Endothelial cell of umbilical vein (primary cell): Measurements from ENCODE around the gene TBC1D14. TPM values are rescaled to one million over a fixed set of nuclear protein-coding genes. Genes with fewer than 3 reads are reported as not detected.
A peak's percentile ranks its signal among the peaks of the same experiment; 100 is the strongest.

ENCODE experiments used
- BruUV-seq: library from RNA; stranded (reverse); fragments of 400-500 nt; replicated peaks from 2 replicates; lab custom pipeline; 2021; lab: Mats Ljungman, UMichigan
- CTCF ChIA-PET: fragments of 300-600, 350-600 bp; sonication (Branson Sonifier 250); formaldehyde crosslinking; loops from one replicate; lab custom pipeline; 2021; ENCODE audit warnings: antibody characterized with exemption, inconsistent platforms; lab: Charles Lee
- POLR2A ChIA-PET: fragments of 300-600, 350-600 bp; sonication (Branson Sonifier 250); formaldehyde crosslinking; loops from one replicate; lab custom pipeline; 2021; ENCODE audit warnings: antibody characterized with exemption, inconsistent platforms; lab: Charles Lee
- DNase-seq: peaks from one replicate; pipeline ENCODE4 v3.0.0-alpha.2; 2011; ENCODE audit warnings: low read depth, low spot score
- FAIRE-seq: peaks from 2 replicates; lab custom pipeline; 2011; peaks lifted over from hg19 to GRCh38; lab: Jason Lieb, UNC
- H2AFZ ChIP-seq: 2 replicates; pipeline ENCODE4 v1.6.0; 2012; ENCODE audit warnings: low read depth, low read length, control low read depth, inconsistent platforms
- H3K27ac ChIP-seq: 2 replicates; pipeline ENCODE4 v1.5.1; 2011; ENCODE audit warnings: low read depth, mild to moderate bottlenecking, control low read depth, low read length, moderate library complexity; ENCODE audit not compliant: insufficient read depth
- H3K27me3 ChIP-seq, 2 experiments: 2 replicates each; pipeline versions ENCODE4 v1.6.0 to v1.6.1; 2011; ENCODE audit warnings: low read length in 2 of 2, mixed read lengths in 1 of 2; ENCODE audit not compliant: control insufficient read depth in 2 of 2, insufficient read depth in 2 of 2
- H3K36me3 ChIP-seq, 2 experiments: 2 replicates in 1 of 2; 3 replicates in 1 of 2; pipeline ENCODE4 v1.5.1; 2011; ENCODE audit warnings: low read length in 2 of 2, mild to moderate bottlenecking in 1 of 2, moderate library complexity in 1 of 2; ENCODE audit not compliant: control insufficient read depth in 2 of 2, insufficient read depth in 2 of 2; ENCODE audit errors: extremely low read depth in 1 of 2
- H3K4me1 ChIP-seq: 3 replicates; pipeline ENCODE4 v1.5.1; 2011; ENCODE audit warnings: mild to moderate bottlenecking, low read length; ENCODE audit not compliant: control insufficient read depth, insufficient read depth; ENCODE audit errors: extremely low read depth
- H3K4me2 ChIP-seq: 2 replicates; pipeline ENCODE4 v1.6.1; 2011; ENCODE audit warnings: low read length, control low read depth, mixed read lengths; ENCODE audit not compliant: insufficient read depth
- H3K4me3 ChIP-seq, 3 experiments: fragments of 200-600 bp in 1 of 3; sonication (generic), shearing (Covaris generic) in 1 of 3; replicated peaks in 1 of 3; 2 replicates each; pipeline ENCODE4 v1.5.1; 2011 to 2016; ENCODE audit warnings: control low read depth in 3 of 3, low read length in 3 of 3, mild to moderate bottlenecking in 2 of 3, inconsistent platforms in 1 of 3, low read depth in 1 of 3, moderate library complexity in 1 of 3; ENCODE audit not compliant: insufficient read depth in 1 of 3
- H3K79me2 ChIP-seq: 2 replicates; pipeline ENCODE4 v1.6.0; 2012; ENCODE audit warnings: low read length, inconsistent platforms; ENCODE audit not compliant: control insufficient read depth, insufficient read depth
- H3K9ac ChIP-seq: replicated peaks from 2 replicates; pipeline ENCODE3; 2011; ENCODE audit warnings: low read length, control low read depth; ENCODE audit not compliant: insufficient read depth; ENCODE audit errors: extremely low read depth
- H3K9me1 ChIP-seq: replicated peaks from 3 replicates; pipeline ENCODE4 v1.6.0; 2011; ENCODE audit warnings: mild to moderate bottlenecking, low read length; ENCODE audit not compliant: control insufficient read depth, insufficient read depth; ENCODE audit errors: extremely low read depth
- H3K9me3 ChIP-seq: replicated peaks from 2 replicates; pipeline ENCODE4 v1.5.1; 2012; ENCODE audit warnings: low read length, inconsistent platforms; ENCODE audit not compliant: control insufficient read depth, insufficient read depth
- H4K20me1 ChIP-seq: replicated peaks from 2 replicates; pipeline ENCODE3; 2011; ENCODE audit warnings: mild to moderate bottlenecking, low read length; ENCODE audit not compliant: control insufficient read depth, insufficient read depth; ENCODE audit errors: extremely low read depth
- CTCF ChIP-seq, 2 donors: IDR thresholded peaks; 1 replicate in 1 of 2; 2 replicates in 1 of 2; pipeline ENCODE4 v1.5.1; 2011; ENCODE audit warnings: low read length in 2 of 2, mild to moderate bottlenecking in 2 of 2, moderate library complexity in 2 of 2, control low read depth in 1 of 2, inconsistent platforms in 1 of 2, low read depth in 1 of 2; ENCODE audit not compliant: insufficient read depth in 1 of 2; ENCODE audit errors: extremely low read depth in 1 of 2
- EZH2 ChIP-seq: IDR thresholded peaks from 2 replicates; pipeline ENCODE4 v1.6.1; 2012; ENCODE audit warnings: borderline replicate concordance, low read depth, mild to moderate bottlenecking, moderate library complexity, low read length, inconsistent platforms; ENCODE audit not compliant: severe bottlenecking
- FOS ChIP-seq: IDR thresholded peaks from 2 replicates; pipeline ENCODE4 v1.6.1; 2011; ENCODE audit warnings: mild to moderate bottlenecking, low read length, moderate library complexity, borderline replicate concordance; ENCODE audit not compliant: insufficient read depth
- GATA2 ChIP-seq: IDR thresholded peaks from 2 replicates; pipeline ENCODE4 v1.7.0; 2011; ENCODE audit warnings: low read depth, mild to moderate bottlenecking, moderate library complexity, mixed read lengths, low read length; ENCODE audit not compliant: insufficient read length, insufficient read depth
- JUN ChIP-seq: IDR thresholded peaks from 2 replicates; pipeline ENCODE4 v1.6.1; 2011; ENCODE audit warnings: borderline replicate concordance, low read depth; ENCODE audit not compliant: insufficient read length, insufficient read depth
- MYC ChIP-seq: IDR thresholded peaks from one replicate; pipeline ENCODE4 v1.6.1; 2011; ENCODE audit warnings: mild to moderate bottlenecking, low read depth, low read length
- POLR2A ChIP-seq: IDR thresholded peaks from 2 replicates; pipeline ENCODE4 v1.6.1; 2012; ENCODE audit warnings: low read depth, mild to moderate bottlenecking, control low read depth, low read length
- POLR2AphosphoS5 ChIP-seq: IDR thresholded peaks from 2 replicates; pipeline ENCODE4 v1.6.1; 2012; ENCODE audit warnings: low read depth, mild to moderate bottlenecking, control low read depth, low read length, moderate library complexity; ENCODE audit not compliant: insufficient read depth
- dilution Hi-C: fragments of 300-500 bp; cut with MboI; formaldehyde crosslinking; loops from one replicate; pipeline ENCODE4 v1.15.0; 2019; ENCODE audit warnings: low sequenced_read_pairs; ENCODE audit not compliant: extremely low pct_ligation_motif_present
- intact Hi-C: fragments of 100-400 bp; cut with micrococcal nuclease; formaldehyde crosslinking; loops from one replicate; pipeline ENCODE4 v1.10.0; 2022
- polyA plus RNA-seq, 4 experiments: library from polyadenylated mRNA; depleted of rRNA in 3 of 4; stranded (reverse) in 3 of 4; unstranded in 1 of 4; fragments of >200 nt; gene quantifications; 2 replicates each; pipeline versions ENCODE4 v1.2.1 to v1.2.3, GENCODE V29; 2011 to 2012; ENCODE audit warnings: missing spikeins in 1 of 4
- total RNA-seq: library from RNA; stranded (reverse); gene quantifications from 2 replicates; pipeline ENCODE4 v1.2.3, GENCODE V29; 2021
- TF ChIP-seq, protein P1 (sequence below): IDR thresholded peaks from 2 replicates; pipeline ENCODE4 v1.6.1; 2011; ENCODE audit not compliant: insufficient read depth, insufficient read length

Gene TBC1D14
- total and polyA plus RNA-seq, 2 donors (not counting 3 experiments of a cell fraction or from before 2014, with no cell fraction given) = 23.7 to 24.8 TPM

DNA sequence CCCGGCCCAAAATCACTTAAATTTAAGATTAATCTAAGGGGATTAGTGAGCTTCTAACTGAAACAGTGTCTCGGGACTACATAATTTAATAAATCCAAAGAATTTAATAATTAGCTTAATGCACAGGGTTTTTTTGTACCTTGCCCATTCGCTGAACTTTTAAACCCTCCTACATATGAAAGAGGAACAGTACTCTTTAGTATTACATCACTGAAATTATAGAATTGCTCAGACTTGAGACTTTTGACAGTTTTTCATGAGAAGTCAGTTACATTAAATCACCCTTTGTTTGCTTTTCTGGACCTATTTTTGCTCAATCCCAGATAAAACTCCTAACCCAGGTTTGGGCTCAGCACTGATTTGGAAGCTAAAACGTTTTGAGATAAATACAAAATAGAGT, 131.1 kb downstream of the TBC1D14 start:
- Histone ChIP-seq H3K9ac (no peak overlapping the region), H3K4me2 (no peak overlapping the region), H3K79me2 (peaks cover 23% of the 10 kb centered on the region), H4K20me1 (no peaks in the 10 kb centered on the region), H3K9me3 (no peaks in the 10 kb centered on the region), H2AFZ (no peak overlapping the region), H3K27ac (no peak overlapping the region), H3K36me3 (no peaks in the 10 kb centered on the region), H3K4me3 (no peak overlapping the region), H3K9me1 (no peaks in the 10 kb centered on the region), H3K27me3 (no peaks in the 10 kb centered on the region), H3K4me1 (peaks cover 17% of the 10 kb centered on the region)
- POLR2A ChIA-PET = no interaction called here
- FAIRE-seq (no peak), DNase-seq (no peak)
- intact Hi-C loops (loop anchor here (10.0 kb wide), 1 partner anchor 256 kb away; the partner anchor contains the start of gene KIAA0232), dilution Hi-C loops (no loop called here)
- BruUV-seq = no TSS peak
- CTCF ChIA-PET = interaction anchor here (1.1 to 1.2 kb wide), 2 partner anchors 27 to 29 kb away, joined by 3 to 4 read pairs; partner anchors contain the start of gene GRPEL1
- TF ChIP-seq CTCF (IDR thresholded peaks at IDR 0.05; ENCODE audit: extremely low read depth in 1 of 2, insufficient read depth in 1 of 2, low read depth in 1 of 2, low read length in 2 of 2) (no peak), GATA2 (no peak), EZH2 (no peak)

GRCh38 chr4:7041246-7041645, 131.6 kb downstream of the TBC1D14 start:
- Histone ChIP-seq H3K4me2 (no peak overlapping the region), H3K79me2 (peaks cover 26% of the 10 kb centered on the region), H3K4me1 (peaks cover 17% of the 10 kb centered on the region), H3K27me3 (no peaks in the 10 kb centered on the region), H3K36me3 (no peaks in the 10 kb centered on the region), H3K9me1 (no peaks in the 10 kb centered on the region), H3K9me3 (no peaks in the 10 kb centered on the region), H4K20me1 (no peaks in the 10 kb centered on the region), H3K4me3 (no peak overlapping the region), H3K27ac (no peak overlapping the region), H3K9ac (no peak overlapping the region), H2AFZ (no peak overlapping the region)
- DNase-seq = no peak
- TSS peak; percentile 22 for BruUV-seq
- ChIA-PET POLR2A (no interaction called here), CTCF (interaction anchor here (0.9 to 4.6 kb wide), 5 partner anchors 27 to 67 kb away, joined by 3 to 41 read pairs (median 4); partner anchors contain the start of gene GRPEL1)
- FAIRE-seq = no peak
- intact Hi-C loops = loop anchor here (10.0 kb wide), 1 partner anchor 256 kb away; the partner anchor contains the start of gene KIAA0232
- dilution Hi-C loops = no loop called here
- no peak for TF ChIP-seq EZH2
- TF ChIP-seq, protein P1, sequence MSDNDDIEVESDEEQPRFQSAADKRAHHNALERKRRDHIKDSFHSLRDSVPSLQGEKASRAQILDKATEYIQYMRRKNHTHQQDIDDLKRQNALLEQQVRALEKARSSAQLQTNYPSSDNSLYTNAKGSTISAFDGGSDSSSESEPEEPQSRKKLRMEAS = no peak
- TF ChIP-seq POLR2A = no peak
- no peak for TF ChIP-seq POLR2AphosphoS5
- no peak for TF ChIP-seq MYC
- TF ChIP-seq JUN = no peak
- no peak for TF ChIP-seq FOS
- TF ChIP-seq GATA2 = no peak
- no peak for TF ChIP-seq CTCF (IDR thresholded peaks at IDR 0.05; ENCODE audit: extremely low read depth in 1 of 2, insufficient read depth in 1 of 2, low read depth in 1 of 2, low read length in 2 of 2)
